CD4-positive, alpha-beta T cell treated with Interleukin-4 for 4 hours (primary cell): ENCODE results near the gene IL31RA.

Source experiments
- DNase-seq: peaks from one replicate; pipeline ENCODE4 v3.0.0-alpha.2; 2020

IL31RA gene

DNA sequence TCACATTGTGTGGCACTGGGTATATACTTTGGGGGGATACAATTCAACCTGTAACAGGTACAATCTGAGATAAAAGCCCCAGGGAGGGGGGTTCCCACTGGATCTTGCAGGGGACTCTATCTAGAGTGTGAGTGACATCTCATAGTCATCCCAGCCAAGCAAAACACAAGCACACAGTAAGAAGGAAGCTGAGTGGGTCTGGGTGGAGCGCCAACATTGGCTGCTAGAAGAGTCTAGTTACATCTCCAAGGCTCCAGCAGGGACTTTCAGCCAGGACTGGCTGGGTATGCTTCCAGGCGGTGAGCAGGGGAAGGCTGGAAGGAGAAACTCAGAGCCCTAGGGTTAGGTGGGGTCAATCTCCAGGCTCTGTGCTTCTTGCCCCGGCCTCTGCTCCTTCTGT is 53.0 kb downstream of the IL31RA start:
- no peak for DNase-seq

DNA sequence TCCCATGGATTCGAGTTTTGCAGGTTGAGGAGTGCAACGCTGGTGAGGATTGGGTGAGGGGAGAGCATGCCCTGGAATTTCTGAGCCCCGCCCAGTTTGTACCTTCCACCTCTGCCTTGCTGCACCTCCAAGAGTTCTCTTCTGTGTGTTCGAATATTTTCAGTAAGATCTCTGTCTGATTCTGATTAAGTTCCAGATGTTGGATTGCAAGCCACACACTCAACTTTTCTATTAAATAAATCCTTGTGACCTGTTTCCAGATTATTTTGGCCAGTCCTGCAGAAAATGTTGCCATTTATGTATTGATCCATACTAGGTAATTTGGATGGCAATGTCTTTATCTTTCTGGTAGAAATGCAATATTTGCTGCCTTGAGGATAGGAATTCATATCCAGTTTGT is 54.1 kb downstream of the IL31RA start:
- no peak for DNase-seq

DNA sequence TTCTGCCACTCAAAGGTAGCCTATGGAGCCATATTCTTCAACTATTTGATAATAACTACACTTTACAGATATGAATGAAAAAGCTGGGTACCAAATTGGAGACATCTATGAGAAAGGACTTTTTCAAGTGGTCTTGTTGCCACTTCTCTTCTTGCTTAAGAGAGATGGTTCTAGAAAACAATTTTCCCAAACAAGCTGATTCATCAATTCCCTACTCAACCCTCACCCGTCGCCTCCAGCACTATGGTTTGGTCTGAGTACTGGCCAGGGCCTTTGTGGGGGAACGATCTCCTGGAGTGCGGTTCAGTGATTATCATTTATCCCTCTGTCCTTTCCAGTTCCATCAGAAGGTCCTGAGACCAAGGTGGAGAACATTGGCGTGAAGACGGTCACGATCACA is 56.8 kb downstream of the IL31RA start:
- DNase-seq: no peak

DNA sequence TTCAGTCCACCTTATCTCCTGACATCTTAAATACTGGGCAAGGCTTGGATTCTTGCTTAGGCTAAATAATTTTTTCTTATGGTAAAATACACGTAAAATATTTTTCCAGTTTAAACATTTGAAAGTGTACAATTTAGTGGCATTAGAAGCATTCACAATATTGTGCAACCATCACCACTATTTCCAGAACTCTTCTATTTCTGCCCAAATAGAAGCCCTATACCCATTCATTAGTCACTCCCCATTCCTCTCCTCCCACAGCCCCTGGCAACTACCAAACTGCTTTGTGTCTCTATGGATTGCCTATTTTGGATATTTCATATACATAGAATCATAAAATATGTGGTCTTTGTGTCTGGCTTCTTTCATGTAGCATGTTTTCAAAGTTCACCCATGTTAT is 57.6 kb downstream of the IL31RA start:
- DNase-seq: no peak

DNA sequence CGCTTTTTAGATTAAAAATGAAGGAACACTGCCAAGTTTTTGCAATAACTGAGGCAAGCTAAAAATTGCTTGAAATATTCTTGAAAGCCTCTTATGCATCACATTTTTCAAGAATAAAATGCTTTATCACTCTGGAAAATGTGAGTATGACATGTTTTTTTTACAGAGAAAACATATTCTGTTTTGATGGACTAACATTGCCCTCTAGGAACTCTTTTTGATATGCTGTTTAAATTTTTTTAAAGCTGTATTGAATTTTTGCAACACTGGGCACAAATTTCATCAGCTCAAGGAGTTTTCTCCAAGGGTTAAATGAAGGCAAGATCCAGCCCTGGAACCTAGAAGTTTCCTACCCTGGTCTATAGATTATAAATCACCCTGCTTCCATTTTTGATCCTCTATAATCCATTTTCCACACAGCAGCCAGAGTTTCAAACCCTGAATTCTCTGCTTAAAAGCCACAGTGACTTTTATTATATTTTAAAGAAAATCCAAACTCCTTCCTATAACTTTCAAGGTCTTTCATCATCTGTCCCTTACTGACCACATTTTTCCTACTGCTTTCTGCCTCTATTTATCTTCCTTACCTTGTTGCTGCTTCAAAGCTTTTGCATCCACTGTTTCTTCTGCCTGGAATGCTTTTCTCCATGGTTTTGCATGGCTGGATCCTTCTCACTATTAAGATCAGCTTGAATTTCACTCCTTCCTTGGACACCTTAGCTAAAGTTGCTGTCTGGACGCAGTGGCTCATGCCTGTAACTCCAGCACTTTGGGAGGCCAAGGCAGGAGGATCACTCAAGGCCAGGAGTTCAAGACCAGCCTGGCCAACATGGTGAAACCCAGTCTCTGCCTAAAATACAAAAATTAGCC is 60.9 kb downstream of the IL31RA start:
- DNase-seq: no peak

DNA sequence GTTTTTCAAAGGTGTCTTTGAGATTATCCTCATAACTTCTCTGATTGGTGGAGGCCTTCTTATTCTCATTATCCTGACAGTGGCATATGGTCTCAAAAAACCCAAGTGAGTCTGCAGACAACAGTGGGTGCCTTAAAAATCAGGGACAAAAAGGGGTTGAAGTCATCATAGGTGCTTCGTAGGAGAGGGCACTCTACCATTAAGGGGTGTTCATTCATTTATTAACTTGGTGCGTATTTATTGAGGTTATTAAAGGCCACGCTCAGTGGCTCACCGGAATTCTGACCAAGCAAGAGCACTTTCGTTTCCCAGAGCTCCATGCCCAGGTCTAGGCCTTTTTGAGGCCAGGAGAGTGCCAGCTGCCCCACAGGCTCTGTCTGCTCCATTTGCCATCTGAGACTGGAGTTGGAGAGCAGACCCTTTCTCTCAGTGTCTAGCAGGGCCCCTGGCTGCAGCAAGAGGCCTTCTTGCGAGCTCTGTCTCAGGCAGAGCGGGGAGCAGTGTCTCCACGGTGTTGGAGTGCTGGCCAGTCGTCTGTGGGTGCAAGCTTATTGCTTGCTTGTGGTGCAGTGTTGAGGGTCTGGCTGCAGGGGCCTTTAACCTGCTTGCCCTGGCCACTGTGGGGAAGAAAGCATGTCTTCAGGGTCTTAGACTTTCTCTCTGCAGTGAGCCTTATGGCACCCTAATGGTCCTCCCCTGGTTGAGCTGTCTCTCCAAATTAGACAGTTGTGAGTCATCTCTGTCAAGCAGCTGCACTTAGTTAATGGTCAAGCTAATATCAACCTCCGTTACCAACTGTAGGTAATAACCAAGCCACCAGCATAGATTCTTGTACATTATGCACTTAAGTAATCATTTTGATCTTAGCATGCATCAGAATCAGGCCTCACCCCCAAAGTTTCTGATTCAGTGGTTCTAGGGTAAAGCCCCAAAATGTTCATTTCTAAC is 62.6 kb downstream of the IL31RA start:
- no peak for DNase-seq

DNA sequence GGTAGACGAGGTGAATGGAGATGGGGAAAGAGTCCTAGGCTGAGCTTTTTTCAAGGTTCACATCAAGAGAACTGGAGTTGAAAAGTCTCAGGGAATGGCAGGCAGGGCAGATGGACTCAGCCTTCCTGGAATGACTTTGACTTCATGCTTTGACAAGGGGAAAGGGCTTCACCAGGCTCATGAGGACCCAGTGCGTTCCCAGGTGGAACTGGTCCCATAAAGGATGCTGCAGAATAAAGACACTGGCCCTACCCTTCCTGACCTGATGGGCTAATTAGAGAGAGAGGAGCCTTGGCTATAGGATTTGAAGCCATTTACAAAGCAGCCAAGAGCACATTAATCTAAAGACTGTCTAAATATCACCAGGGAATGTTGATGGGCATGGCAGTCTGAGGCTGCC is 63.8 kb downstream of the IL31RA start:
- DNase-seq: no peak

DNA sequence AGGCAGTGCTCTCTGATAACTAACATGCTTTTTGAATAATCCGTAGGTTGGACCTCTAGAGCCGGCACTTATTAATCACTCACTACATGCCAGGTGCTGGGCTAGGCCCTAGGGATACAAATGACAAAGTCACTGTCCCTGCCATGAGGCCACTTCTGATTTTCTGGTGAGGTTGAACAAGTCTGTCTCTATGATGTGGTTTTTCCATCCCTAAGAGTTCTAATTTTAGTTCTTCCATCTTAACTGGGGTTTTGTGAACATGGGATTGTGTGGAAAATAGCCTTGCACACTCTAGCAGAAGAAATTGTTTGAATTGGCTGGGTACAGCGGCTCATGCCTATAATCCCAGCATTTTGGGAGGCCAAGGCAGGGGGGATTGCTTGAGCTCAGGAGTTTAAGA is 64.6 kb downstream of the IL31RA start:
- no peak for DNase-seq

DNA sequence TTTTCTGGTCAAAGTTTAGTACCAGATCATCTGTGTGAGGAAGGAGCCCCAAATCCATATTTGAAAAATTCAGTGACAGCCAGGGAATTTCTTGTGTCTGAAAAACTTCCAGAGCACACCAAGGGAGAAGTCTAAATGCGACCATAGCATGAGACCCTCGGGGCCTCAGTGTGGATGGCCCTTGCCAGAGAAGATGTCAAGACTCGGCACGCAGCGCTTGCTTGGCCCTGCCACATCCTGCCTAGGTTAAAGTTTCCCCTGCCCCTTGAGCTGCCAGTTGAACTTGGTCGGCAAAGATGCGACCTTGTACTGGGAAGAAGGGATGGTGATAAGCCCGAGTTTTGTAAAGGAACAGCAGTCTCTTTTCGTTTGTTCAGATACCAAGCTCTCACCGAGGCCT is 65.8 kb downstream of the IL31RA start:
- no peak for DNase-seq

DNA sequence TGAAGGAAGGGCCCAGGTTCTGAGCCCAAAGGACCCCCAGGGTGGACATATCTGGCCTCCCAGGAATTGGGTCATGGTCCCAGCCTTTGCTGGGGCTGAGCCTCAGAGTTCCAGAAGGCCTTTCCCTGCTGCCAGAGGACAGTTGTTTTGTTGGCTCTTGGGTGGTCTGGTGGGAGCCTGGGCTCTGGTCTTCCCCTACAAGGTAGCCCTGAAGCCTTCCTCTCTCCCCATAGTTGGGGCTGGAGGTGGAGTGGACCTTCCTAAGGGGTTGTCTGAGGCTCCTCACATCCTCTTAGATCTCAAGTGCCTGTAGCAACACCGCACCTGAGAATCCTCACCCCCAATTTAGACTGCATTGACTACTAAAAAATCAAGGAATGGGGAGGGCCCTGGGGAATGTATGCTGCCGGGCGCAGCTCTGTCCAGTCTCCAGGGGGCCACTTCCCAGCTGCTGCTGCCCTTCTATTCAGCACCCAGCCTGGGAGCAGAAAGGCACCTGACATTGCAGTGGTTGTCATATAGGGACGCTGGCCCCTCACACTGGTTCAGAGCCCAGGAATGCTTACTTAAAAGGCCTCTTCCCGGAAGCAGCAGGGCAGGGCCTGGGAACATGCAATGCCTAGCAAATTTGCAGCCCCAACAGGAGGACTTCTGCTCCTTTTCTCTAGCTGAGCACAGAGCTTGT is 66.4 kb downstream of the IL31RA start:
- no peak for DNase-seq

DNA sequence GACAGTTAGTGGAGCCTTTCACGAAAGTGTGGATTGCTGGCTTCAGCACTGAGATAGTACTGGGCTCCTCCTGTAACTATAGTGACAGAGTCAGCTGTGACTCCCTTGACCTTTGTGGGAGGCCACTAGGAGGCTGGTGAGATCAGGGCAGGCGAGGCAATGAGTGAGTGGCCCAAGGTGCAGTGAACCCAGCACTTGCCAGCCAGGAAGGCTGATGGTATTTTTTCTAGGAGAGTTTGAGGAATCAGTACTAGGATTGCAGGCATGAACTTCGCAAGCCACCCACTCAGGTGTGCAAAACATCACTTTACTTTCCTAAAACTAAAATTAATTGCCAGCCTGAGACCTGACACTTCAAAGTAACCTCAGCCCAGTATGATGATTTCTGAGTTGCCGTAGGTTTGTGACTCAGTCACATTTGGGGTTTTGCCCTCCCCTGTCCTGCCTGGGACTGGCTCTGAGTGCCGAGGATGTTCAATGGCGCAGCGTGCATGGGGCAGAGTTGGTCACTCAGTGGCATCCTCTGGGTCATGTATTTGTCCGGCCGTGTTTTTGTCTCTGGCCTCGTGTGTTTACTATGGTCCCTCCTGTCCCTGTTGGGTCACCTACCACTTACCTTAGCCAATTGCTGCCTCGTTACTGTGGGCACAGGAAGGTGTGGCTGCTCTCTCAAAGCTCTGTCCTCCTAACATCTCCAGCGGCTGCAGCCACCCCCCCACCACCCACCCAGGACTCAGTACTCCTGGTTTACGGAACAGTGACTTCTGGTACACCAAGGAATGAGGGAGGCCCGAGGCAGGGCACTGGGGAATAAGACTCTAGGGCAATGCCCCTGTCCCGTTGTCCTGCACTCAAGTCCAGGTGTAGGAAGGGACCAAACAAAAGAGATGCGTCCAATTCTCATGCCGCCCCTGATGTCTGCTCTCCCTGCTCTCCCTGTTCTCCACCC is 67.2 kb downstream of the IL31RA start:
- DNase-seq: no peak

DNA sequence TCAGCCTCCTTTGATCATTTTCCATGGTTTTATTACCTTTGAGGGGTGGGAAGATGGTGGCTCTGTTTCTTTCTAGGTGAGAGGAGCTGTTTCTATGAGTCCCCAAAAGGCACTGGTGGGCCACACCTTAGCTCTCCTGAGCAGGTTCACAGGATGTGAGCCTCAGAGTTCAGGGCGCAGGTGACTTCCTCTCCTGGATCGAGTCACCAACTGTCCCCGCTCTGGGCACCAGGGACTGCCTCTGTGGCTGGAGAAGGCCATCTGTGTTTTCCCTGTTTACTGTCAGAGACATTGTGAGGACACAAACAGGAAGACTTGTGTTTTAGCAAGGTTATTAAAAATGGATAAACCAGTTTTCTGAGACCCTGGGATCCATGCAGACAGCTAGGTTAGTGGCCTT is 68.5 kb downstream of the IL31RA start:
- no peak for DNase-seq

DNA sequence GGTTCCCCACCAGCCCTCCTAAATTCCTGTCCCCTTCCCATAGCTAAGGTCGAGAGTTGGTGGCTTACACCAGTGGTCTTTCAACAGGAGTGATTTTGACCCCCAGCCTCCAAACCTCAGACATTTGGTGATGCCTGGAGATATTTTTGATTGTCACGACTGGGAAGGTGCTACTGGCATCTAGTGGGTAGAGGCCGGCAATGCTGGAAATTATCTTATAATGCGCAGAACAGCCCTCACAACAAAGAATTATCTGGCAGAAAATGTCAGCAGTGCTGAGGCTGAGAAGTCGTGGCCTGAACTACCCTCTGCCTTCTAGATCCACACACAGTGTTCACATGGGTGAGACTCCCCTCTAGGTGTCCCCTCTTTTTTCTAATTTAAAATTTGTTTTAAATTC is 69.6 kb downstream of the IL31RA start:
- DNase-seq: no peak

DNA sequence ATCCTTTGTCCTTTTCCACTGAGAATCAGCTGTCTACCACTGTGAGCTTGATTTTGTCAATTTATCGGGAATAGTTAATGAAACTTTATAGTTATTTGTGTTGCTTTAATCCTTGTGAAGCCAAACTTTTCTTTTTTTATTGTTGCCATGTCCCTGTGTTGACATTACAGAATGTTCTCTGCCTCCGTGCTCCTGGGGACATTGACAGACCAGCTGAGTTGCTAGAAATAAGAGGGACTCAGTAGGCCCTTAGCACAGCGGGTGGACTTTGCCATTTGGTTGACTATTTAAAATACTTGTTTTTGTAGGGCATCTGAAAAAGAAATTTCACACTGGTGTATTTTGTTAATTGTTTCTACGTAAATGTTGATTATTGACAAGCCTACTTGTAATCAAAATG is 70.5 kb downstream of the IL31RA start:
- no peak for DNase-seq

DNA sequence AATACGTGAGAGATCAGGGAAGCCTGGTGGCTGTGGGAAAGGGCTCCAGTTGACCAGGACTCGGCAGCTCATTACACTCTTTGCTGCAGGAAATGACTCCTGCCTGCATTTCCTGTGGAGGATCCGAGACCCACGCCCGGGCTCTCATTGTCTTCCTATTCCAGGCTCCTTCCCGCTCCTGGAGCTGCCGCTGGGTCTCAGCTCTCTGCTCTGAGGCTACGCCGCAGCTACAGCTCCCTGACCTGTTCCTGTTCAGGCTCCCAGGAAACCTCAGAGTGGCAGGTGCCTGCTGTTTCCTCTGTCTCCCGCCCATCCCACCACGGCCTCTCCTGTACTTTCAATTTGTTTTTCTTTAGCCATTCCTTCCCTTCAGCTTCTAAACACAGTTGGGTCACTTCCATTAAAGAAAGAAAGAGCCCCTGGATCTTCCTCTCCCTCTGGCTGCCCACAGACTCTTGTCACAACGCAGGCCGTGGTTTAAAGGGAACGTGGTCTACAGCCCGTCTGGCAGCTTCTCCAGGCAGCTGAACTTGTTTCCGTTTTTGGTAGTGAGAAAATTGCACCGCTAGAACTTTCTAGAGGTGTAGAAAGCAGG is 72.1 kb downstream of the IL31RA start:
- DNase-seq: no peak

DNA sequence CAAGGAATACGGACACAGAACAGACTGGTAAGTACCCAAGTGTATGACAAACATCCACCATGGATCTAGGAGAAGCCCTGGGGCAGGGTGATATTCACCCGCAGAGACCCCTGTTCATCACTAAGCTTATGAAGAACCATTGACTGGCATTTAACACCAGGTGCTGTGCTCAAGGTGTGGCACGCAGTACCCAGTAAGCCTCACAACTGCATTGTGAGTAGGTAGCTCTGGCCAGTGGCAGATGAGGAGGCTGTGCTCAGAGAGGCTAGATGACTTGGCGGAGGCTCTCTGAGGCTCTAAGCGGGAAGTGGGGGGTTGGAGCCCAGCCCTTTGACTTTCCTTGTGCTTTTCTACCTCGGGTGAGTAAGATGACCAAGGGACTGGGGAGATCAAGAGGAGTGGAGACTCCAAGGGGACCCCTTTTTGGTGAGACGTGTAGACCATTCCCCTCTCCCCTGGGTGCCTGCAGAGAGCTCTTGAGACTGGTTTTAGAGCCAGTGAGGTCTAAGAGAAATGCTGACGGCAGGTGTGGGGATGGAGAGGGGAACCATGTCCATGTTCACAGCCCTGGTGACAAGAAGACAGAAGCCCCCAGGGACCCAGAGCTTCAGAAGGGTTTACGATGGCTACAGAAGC is 72.8 kb downstream of the IL31RA start:
- no peak for DNase-seq

DNA sequence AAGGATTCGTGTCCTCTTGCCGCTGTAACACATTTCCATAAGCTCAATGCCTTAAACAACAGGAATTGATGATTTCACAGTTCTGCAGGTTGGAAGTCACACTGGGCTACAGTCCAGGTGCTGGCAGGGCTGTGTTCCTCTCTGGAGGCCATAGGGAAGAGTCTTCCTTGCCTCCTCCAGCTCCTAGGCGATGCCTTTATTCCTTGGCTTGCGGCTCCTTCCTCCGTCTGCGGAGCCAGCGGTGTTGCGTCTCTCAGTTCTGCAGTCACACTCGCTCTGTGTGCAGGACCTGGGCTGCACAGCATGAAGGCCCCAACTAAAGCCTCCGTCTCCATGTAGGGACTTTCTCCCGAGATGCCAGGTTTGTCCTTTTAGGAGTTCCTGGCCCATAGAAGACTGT is 73.6 kb downstream of the IL31RA start:
- DNase-seq: no peak

DNA sequence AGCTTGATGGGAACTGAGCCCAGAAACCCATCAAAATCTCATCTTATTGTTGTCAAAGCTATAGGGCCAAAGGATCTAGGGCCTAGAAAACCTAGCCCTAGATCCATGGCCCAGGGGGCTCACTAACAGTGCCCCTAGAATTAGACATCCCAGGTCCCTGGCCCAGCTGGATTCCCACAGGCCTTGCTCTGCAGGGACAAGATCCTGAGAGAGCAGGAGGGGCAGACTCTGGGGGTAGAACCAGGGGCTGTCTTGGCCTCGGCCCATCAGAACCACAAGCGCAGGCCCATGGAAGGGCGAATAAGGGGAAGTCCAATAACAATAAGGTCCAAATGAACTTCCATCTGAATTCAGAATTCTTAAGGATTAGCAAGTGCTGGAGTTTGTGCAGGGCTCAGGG is 74.0 kb downstream of the IL31RA start:
- no peak for DNase-seq

DNA sequence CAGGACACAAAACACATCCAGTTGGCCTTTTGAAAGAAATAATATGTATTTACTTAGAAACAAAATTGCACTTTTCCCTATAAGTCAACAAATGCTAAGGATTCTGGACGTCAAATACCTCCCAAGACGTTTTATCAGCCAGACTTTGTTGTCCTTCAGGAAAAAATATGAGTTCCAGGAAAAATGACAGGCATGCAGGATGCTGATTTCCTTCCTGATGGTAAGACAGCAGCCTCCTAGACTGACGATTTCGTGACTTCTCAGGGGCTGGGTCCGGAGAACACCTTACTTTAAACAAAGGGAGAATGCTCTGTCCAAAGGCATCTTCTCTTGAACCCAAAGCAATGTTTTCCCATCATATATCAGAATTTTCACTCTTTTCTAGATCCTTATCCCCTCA is 74.6 kb downstream of the IL31RA start:
- no peak for DNase-seq

DNA sequence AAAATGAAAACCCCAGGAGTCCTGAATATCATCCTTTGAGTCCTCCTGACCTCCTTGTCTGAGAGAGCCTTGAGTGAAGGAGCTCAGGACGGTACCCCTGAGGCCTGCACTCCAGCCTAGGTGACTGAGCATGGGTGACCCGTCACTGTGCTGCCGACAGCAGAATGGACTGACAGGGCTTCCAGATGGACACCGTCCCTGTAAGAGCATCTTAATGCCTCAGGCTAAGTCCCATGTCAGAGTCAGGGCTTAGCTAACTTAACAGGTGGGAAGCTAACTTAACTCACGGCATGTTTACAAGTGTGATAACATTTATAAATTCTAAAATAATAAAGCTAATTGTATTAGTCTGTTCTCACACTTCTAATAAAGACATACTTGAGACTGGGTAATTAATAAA is 75.3 kb downstream of the IL31RA start:
- no peak for DNase-seq
